GM21723 (cell line): ENCODE data around the gene TMEM131.
A peak's percentile ranks its signal among the peaks of the same experiment; 100 is the strongest.

Experiments used
- ATAC-seq: cut with Tn5 transposase; IDR thresholded peaks from one replicate; pipeline ENCODE4 v1.9.1; 2021; ENCODE audit warnings: mild to moderate bottlenecking, moderate library complexity; ENCODE audit not compliant: unreplicated experiment

The TMEM131 gene

GRCh38 chr2:98020992-98021713 is 25.4 kb upstream of the TMEM131 start:
- ATAC-seq = no peak

GRCh38 chr2:98020516-98020915 is 24.8 kb upstream of the TMEM131 start:
- ATAC-seq = no peak

GRCh38 chr2:98016908-98017670 is 21.3 kb upstream of the TMEM131 start:
- ATAC-seq = no peak

GRCh38 chr2:98015671-98016070 is 19.9 kb upstream of the TMEM131 start:
- no peak for ATAC-seq

- ATAC-seq = no peak
These were observed 18.6 kb upstream of the TMEM131 start for GRCh38 chr2:98014379-98014778.

GRCh38 chr2:98013407-98014042 is 17.8 kb upstream of the TMEM131 start:
- no peak for ATAC-seq

GRCh38 chr2:98012561-98012991 is 16.8 kb upstream of the TMEM131 start:
- peak; percentile 89 for ATAC-seq

- no peak for ATAC-seq
These were observed 14.4 kb upstream of the TMEM131 start for GRCh38 chr2:98009887-98010760.

GRCh38 chr2:98008415-98008814 is 12.7 kb upstream of the TMEM131 start:
- ATAC-seq = no peak

- no peak for ATAC-seq
These were observed 10.6 kb upstream of the TMEM131 start for GRCh38 chr2:98006378-98006777.

GRCh38 chr2:98004613-98005012 is 8.9 kb upstream of the TMEM131 start:
- ATAC-seq = no peak

GRCh38 chr2:98004047-98004446 is 8.3 kb upstream of the TMEM131 start:
- no peak for ATAC-seq

- no peak for ATAC-seq
These were observed 3.8 kb upstream of the TMEM131 start for GRCh38 chr2:97999536-97999935.

GRCh38 chr2:97998431-97999005 is 2.8 kb upstream of the TMEM131 start:
- ATAC-seq = no peak

GRCh38 chr2:97997784-97998392 is 2.1 kb upstream of the TMEM131 start:
- no peak for ATAC-seq

GRCh38 chr2:97996679-97997078 is 931 bp upstream of the TMEM131 start:
- no peak for ATAC-seq

- ATAC-seq = peak; percentile 43
These were observed 568 bp downstream of the TMEM131 start for GRCh38 chr2:97995026-97995733.

GRCh38 chr2:97994476-97994875 is 1.3 kb downstream of the TMEM131 start:
- no peak for ATAC-seq

GRCh38 chr2:97993926-97994325 is 1.8 kb downstream of the TMEM131 start:
- no peak for ATAC-seq
